Measurements from ENCODE around the gene LDLRAD4.

LDLRAD4 gene

GRCh38 chr18:13289481-13290205 lies 71.1 kb downstream of the LDLRAD4 start:
- no peak for DNase-seq

GRCh38 chr18:13290856-13291271 lies 72.3 kb downstream of the LDLRAD4 start:
- DNase-seq = no peak

- DNase-seq = no peak
Measured at GRCh38 chr18:13291299-13291698, 72.7 kb downstream of the LDLRAD4 start.

GRCh38 chr18:13291745-13292447 lies 73.3 kb downstream of the LDLRAD4 start:
- no peak for DNase-seq

GRCh38 chr18:13292736-13293135 lies 74.2 kb downstream of the LDLRAD4 start:
- DNase-seq = no peak

GRCh38 chr18:13294309-13294708 lies 75.7 kb downstream of the LDLRAD4 start:
- DNase-seq = no peak

GRCh38 chr18:13295894-13296293 lies 77.3 kb downstream of the LDLRAD4 start:
- DNase-seq = no peak

- DNase-seq = no peak
Measured at GRCh38 chr18:13296867-13297574, 78.5 kb downstream of the LDLRAD4 start.

- no peak for DNase-seq
Measured at GRCh38 chr18:13298262-13298661, 79.7 kb downstream of the LDLRAD4 start.

- no peak for DNase-seq
Measured at GRCh38 chr18:13300029-13300428, 81.5 kb downstream of the LDLRAD4 start.

GRCh38 chr18:13300796-13301195 lies 82.2 kb downstream of the LDLRAD4 start:
- DNase-seq = no peak

- DNase-seq = no peak
Measured at GRCh38 chr18:13302040-13302439, 83.5 kb downstream of the LDLRAD4 start.

GRCh38 chr18:13302457-13303225 lies 84.1 kb downstream of the LDLRAD4 start:
- DNase-seq = no peak

GRCh38 chr18:13303756-13304364 lies 85.3 kb downstream of the LDLRAD4 start:
- DNase-seq = no peak

- DNase-seq = no peak
Measured at GRCh38 chr18:13305301-13305700, 86.7 kb downstream of the LDLRAD4 start.

GRCh38 chr18:13306583-13306982 lies 88.0 kb downstream of the LDLRAD4 start:
- no peak for DNase-seq

GRCh38 chr18:13308369-13308768 lies 89.8 kb downstream of the LDLRAD4 start:
- DNase-seq = no peak

GRCh38 chr18:13309031-13309747 lies 90.6 kb downstream of the LDLRAD4 start:
- no peak for DNase-seq

GRCh38 chr18:13309748-13310670 lies 91.4 kb downstream of the LDLRAD4 start:
- no peak for DNase-seq

GRCh38 chr18:13311193-13311592 lies 92.6 kb downstream of the LDLRAD4 start:
- no peak for DNase-seq

- DNase-seq = no peak
Measured at GRCh38 chr18:13312515-13312914, 94.0 kb downstream of the LDLRAD4 start.

Data from stimulated activated CD4-positive, alpha-beta T cell treated with anti-CD3 and anti-CD28 coated beads, Interleukin-4, amount 100 ng/mL, for 1 hour (primary cell).